Cardiac fibroblast (primary cell): ENCODE data around the gene MRPL28.

Experiments
- DNase-seq, 2 donors: peaks; one replicate each; pipeline versions ENCODE4 v3.0.0 to v3.0.0-alpha.2; 2010; ENCODE audit warnings: low read depth in 2 of 2
- H3K4me3 ChIP-seq, 2 donors: replicated peaks in 1 of 2; 1 replicate in 1 of 2; 2 replicates in 1 of 2; pipeline ENCODE4 v1.5.1; 2011; ENCODE audit warnings: low read depth in 2 of 2, low read length in 2 of 2, mild to moderate bottlenecking in 2 of 2, moderate library complexity in 1 of 2
- TF ChIP-seq, protein P1 (sequence below): IDR thresholded peaks from one replicate; pipeline ENCODE4 v1.5.1; 2011; ENCODE audit warnings: low read depth, mild to moderate bottlenecking, low read length, inconsistent platforms

The MRPL28 gene

DNA sequence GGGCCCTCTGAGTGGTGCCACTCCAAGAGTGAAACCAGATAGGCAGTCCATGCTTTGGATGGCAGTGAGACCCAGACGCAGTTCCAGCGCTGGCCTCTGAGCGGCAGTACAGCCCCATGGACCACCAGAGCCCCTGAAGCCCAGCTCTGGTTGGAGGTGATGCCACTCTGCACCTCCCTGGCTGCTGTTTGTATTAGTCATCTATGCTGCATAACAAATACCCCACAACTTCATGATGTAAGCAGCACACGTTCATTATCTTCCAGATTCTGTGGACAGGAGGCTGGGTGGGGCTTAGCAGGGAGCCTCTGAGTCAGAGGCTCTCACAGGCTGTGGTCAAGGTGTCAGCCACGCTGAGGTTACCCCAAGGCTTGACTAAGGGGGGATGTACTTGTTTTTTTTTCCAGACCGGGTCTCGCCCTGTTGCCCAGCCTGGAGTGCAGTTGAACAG is 21.6 kb upstream of the MRPL28 start:
- TF ChIP-seq, protein P1, sequence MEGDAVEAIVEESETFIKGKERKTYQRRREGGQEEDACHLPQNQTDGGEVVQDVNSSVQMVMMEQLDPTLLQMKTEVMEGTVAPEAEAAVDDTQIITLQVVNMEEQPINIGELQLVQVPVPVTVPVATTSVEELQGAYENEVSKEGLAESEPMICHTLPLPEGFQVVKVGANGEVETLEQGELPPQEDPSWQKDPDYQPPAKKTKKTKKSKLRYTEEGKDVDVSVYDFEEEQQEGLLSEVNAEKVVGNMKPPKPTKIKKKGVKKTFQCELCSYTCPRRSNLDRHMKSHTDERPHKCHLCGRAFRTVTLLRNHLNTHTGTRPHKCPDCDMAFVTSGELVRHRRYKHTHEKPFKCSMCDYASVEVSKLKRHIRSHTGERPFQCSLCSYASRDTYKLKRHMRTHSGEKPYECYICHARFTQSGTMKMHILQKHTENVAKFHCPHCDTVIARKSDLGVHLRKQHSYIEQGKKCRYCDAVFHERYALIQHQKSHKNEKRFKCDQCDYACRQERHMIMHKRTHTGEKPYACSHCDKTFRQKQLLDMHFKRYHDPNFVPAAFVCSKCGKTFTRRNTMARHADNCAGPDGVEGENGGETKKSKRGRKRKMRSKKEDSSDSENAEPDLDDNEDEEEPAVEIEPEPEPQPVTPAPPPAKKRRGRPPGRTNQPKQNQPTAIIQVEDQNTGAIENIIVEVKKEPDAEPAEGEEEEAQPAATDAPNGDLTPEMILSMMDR = peak; percentile 90
- peak; percentile 71 to 89 for DNase-seq
- H3K4me3 ChIP-seq = no peak overlapping the region

DNA sequence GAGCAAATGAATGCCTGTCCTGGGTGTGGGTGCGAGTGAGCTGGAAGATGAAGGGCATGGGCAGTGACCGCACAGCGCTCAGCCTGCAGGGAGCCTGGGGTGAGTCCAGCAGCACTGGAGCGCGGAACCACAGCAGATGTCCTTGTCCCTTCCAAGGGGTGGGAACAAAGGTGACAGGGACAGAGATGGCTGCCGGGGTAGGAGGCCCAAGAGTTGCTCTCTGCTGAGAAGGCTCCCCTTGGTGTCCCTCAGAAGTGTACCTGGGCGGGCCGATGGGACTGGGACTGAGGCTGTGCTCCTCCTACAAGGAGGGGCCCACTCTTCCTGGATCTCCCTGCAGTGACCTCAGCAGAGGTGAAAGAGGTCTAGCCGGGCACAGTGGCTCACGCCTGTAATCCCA is 19.0 kb upstream of the MRPL28 start:
- no peak for DNase-seq
- TF ChIP-seq, protein P1 = no peak
- H3K4me3 ChIP-seq = no peak overlapping the region

DNA sequence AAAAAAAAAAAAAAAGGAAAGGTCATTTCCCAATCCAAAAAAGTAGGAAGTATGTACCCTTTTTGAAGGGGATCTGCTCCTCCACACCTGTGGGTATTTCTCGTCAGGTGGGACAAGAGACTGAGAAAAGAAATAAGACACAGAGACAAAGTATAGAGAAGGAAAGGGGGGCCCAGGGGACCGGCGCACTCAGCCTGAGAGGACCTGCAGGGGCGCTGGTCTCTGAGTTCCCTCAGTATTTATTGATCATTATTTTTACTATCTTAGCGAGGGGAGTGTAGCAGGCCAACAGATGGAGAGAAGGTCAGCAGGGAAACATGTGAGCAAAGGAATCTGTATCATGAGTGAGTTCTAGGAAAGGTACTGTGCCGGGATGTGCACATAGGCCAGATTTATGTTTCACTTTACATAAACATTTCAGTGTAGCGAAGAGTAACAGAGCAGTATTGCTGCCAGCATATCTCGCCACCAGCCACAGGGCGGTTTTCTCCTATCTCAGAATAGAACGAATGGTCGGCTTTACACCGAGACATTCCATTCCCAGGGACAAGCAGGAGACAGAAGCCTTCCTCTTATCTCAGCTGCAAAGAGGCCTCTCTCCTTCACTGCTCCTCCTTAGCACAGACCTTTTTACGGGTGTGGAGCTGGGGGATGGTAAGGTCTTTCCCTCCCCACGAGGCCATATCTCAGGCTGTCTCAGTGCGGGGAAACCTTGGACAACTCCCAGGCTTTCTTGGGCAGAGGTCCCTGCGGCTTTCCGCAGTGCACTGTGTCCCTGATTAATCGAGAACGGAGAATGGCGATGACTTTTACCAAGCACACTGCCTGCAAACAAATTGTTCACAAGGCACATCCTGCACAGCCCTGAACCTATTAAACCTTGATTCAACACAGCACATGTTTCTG is 17.7 kb upstream of the MRPL28 start:
- TF ChIP-seq, protein P1 = peak; percentile 9
- peak overlapping the region in 1 of 2 donors; percentile 9 for H3K4me3 ChIP-seq
- peak in 1 of 2 donors; percentile 68 for DNase-seq

DNA sequence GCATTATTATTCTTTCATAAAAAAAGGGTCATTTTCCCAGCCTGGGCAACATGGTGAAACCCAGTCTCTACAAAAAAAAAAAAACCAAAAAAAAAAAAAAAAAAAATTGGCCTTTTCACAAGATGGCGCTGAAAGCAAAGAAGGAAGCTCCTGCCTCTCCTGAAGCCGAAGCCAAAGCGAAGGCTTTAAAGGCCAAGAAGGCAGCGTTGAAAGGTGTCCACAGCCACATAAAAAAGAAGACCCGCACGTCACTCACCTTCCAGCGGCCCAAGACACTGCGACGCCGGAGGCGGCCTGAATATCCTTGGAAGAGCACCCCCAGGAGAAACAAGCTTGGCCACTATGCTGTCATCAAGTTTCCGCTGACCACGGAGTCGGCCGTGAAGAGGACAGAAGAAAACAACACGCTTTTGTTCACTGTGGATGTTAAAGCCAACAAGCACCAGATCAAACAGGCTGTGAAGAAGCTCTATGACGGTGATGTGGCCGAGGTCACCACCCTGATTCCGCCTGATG is 16.4 kb upstream of the MRPL28 start:
- TF ChIP-seq, protein P1 = no peak
- H3K4me3 ChIP-seq = no peak overlapping the region
- peak; percentile 33 to 51 for DNase-seq

DNA sequence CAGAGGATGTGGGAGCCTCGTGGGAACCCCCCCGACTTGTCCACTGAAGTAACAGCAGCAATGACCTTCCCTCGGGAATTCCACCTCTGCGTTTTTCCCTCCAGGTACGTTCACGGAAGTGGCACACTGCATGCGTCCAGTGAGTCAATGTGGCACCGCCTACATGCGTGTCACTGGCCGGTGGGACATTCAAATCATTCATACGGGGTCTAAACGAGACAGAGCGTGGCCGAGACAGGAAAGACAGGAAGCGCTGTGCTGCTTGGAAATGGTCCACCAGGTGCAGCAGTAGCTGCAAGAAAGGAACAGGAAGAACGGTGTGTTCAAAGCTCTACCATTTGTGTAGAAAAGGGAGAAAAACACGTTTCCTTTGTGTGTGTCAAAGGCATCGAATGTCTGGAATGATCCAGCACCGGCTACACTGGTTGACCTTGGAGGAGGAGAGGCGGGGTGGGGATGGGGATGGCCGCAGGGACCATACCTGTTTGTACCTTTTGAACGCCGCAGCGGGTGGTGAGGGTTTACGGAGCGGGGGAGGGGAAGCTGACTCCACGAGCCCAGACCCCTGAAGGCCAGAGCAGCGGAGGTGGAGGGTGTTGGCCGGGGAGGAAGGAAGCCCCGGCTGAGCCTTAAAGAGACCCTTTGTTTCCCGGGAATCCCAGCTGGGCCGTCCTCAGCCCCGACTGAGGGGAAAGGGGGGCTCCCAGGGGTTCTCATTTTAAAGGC is 13.2 kb upstream of the MRPL28 start:
- H3K4me3 ChIP-seq = no peak overlapping the region
- TF ChIP-seq, protein P1 = no peak
- no peak for DNase-seq

DNA sequence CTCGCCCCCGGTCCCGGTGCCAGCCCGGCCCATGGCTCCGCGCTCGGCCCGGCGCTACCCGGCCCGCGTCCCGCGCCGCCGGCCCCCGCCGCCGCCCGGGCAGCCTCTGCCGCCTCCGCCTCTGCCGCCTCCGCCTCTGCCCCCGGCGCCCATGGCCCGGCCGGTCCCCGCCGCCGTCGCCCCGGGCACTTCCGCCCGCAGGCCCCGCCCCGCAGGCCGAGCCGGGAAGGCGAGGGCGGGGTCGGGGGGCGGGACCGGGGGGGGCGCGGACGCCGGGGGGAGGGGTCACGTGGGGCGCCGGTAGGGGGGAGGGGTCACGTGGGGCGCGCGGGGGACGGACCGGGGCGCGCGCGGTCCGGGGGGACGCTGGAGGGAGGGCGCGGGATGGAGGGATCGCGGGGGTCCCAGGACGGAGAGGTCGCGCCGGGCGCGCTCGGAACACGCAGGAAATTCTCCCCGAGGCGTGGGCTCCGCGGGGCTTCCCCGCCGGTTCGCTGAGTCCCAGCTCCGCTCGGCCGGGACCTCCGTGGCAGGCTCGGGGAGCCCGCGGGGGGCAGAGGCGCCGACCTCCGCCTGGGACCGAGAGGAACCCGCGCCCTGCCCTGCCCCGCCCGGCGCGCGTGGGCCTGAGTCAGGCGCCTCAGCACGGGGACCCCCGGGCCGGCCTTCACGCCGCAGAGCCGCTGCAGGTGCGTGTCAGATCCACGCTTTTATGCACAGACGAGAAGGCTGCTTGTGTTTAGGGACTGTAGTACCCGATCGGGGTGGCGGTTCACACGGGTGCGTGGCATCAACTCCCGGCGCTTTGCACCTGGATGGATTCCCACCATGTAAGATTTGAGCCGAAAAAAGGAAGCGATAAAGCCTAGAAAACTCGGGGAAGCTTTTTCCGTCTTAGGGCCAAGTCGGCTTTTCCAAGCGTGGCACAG is 11.7 kb upstream of the MRPL28 start, which contains the start of gene PGAP6:
Gene PGAP6 (minus strand): TSS at position 190 of the 929 bp plus-strand sequence. CDS start 157 bp downstream, at position 33.
- peak within 1 kb of the TSS; percentile 78 to 80 for H3K4me3 ChIP-seq
- DNase-seq = peak; percentile 25 to 67
- TF ChIP-seq, protein P1 = no peak
